H9 (cell line): ENCODE data around the gene POU2F1. TPM values are rescaled to one million over a fixed set of nuclear protein-coding genes. Genes with fewer than 3 reads are reported as not detected.

ENCODE experiments used
- DNase-seq: peaks from one replicate; pipeline ENCODE4 v3.0.0-alpha.2; 2017
- H2AFZ ChIP-seq: one replicate; pipeline ENCODE4 v1.6.1; 2013; ENCODE audit warnings: mild to moderate bottlenecking, low read length, control low read depth, moderate library complexity
- H2AK5ac ChIP-seq: 2 replicates; pipeline ENCODE4 v1.6.1; 2013; ENCODE audit warnings: low read length, control low read depth, mixed read lengths; ENCODE audit not compliant: insufficient read length
- H2BK120ac ChIP-seq: one replicate; pipeline ENCODE4 v1.6.1; 2013; ENCODE audit warnings: low read depth, mild to moderate bottlenecking, low read length, control low read depth, inconsistent platforms; ENCODE audit not compliant: poor library complexity, severe bottlenecking
- H2BK12ac ChIP-seq: 2 replicates; pipeline ENCODE4 v1.6.1; 2013; ENCODE audit warnings: low read length, control low read depth, mixed read lengths, low read depth; ENCODE audit not compliant: insufficient read length
- H2BK15ac ChIP-seq: 2 replicates; pipeline ENCODE4 v1.6.1; 2013; ENCODE audit warnings: low read depth, low read length, control low read depth
- H2BK20ac ChIP-seq: one replicate; pipeline ENCODE4 v1.6.1; 2013; ENCODE audit warnings: low read depth, mild to moderate bottlenecking, low read length, control low read depth, inconsistent platforms; ENCODE audit not compliant: poor library complexity, severe bottlenecking
- H2BK5ac ChIP-seq: 2 replicates; pipeline ENCODE4 v1.6.1; 2013; ENCODE audit warnings: low read length, control low read depth, mixed read lengths; ENCODE audit not compliant: insufficient read length
- H3K14ac ChIP-seq: 2 replicates; pipeline ENCODE4 v1.6.1; 2013; ENCODE audit warnings: low read length, control low read depth; ENCODE audit not compliant: insufficient read depth
- H3K18ac ChIP-seq: 2 replicates; pipeline ENCODE4 v1.6.1; 2013; ENCODE audit warnings: low read depth, mild to moderate bottlenecking, mixed read lengths, low read length, control low read depth; ENCODE audit not compliant: insufficient read length
- H3K23ac ChIP-seq: 2 replicates; pipeline ENCODE4 v1.6.1; 2013; ENCODE audit warnings: low read length, control low read depth, mixed read lengths, low read depth; ENCODE audit not compliant: insufficient read length
- H3K23me2 ChIP-seq: 2 replicates; pipeline ENCODE4 v1.6.1; 2013; ENCODE audit warnings: low read depth, mild to moderate bottlenecking, mixed read lengths, low read length, control low read depth; ENCODE audit not compliant: insufficient read length, poor library complexity, severe bottlenecking
- H3K27ac ChIP-seq: 2 replicates; pipeline ENCODE4 v1.5.1; 2013; ENCODE audit warnings: low read length, control low read depth, mixed read lengths, low read depth; ENCODE audit not compliant: insufficient read length
- H3K27me3 ChIP-seq: 2 replicates; pipeline ENCODE4 v1.6.1; 2013; ENCODE audit warnings: low read length, control low read depth, inconsistent platforms; ENCODE audit not compliant: insufficient read depth
- H3K4ac ChIP-seq: 2 replicates; pipeline ENCODE4 v1.6.1; 2013; ENCODE audit warnings: low read depth, mild to moderate bottlenecking, control low read depth, inconsistent platforms, low read length, moderate library complexity
- H3K4me1 ChIP-seq: 2 replicates; pipeline ENCODE4 v1.6.1; 2013; ENCODE audit warnings: low read length, control low read depth, inconsistent platforms; ENCODE audit not compliant: insufficient read depth
- H3K4me2 ChIP-seq: 2 replicates; pipeline ENCODE4 v1.6.1; 2013; ENCODE audit warnings: low read length, control low read depth, mixed read lengths; ENCODE audit not compliant: insufficient read length, insufficient read depth
- H3K56ac ChIP-seq: 2 replicates; pipeline ENCODE4 v1.6.1; 2013; ENCODE audit warnings: low read depth, mild to moderate bottlenecking, mixed read lengths, low read length, control low read depth; ENCODE audit not compliant: insufficient read length
- H3K79me1 ChIP-seq: 2 replicates; pipeline ENCODE4 v1.6.1; 2013; ENCODE audit warnings: low read depth, mild to moderate bottlenecking, moderate library complexity, low read length, control low read depth, inconsistent platforms; ENCODE audit not compliant: insufficient read depth, poor library complexity, severe bottlenecking
- H3K79me2 ChIP-seq: 2 replicates; pipeline ENCODE4 v1.6.1; 2013; ENCODE audit warnings: low read length, control low read depth, inconsistent platforms; ENCODE audit not compliant: insufficient read depth
- H3K9ac ChIP-seq: 2 replicates; pipeline ENCODE4 v1.6.1; 2013; ENCODE audit warnings: low read length, control low read depth, mixed read lengths; ENCODE audit not compliant: insufficient read length; ENCODE audit errors: extremely low read depth
- H3K9me3 ChIP-seq: one replicate; pipeline ENCODE4 v1.6.1; 2013; ENCODE audit warnings: low read depth, low read length, inconsistent platforms; ENCODE audit not compliant: control insufficient read depth
- H3T11ph ChIP-seq: one replicate; pipeline ENCODE4 v1.6.1; 2013; ENCODE audit warnings: mild to moderate bottlenecking, low read length, control low read depth, inconsistent platforms
- H4K20me1 ChIP-seq: one replicate; pipeline ENCODE4 v1.6.1; 2013; ENCODE audit not compliant: control insufficient read depth, insufficient read length, insufficient read depth
- H4K5ac ChIP-seq: 2 replicates; pipeline ENCODE4 v1.6.1; 2013; ENCODE audit warnings: low read depth, mild to moderate bottlenecking, mixed read lengths, low read length, control low read depth; ENCODE audit not compliant: insufficient read length
- H4K8ac ChIP-seq: replicated peaks from 2 replicates; pipeline ENCODE4 v1.6.1; 2013; ENCODE audit warnings: low read length, control low read depth, mixed read lengths, low read depth; ENCODE audit not compliant: insufficient read length
- H4K91ac ChIP-seq: 2 replicates; pipeline ENCODE4 v1.6.1; 2013; ENCODE audit warnings: low read depth, mild to moderate bottlenecking, moderate library complexity, mixed read lengths, low read length, control low read depth; ENCODE audit not compliant: insufficient read length
- H3K27ac Mint-ChIP-seq, 3 experiments: 2 replicates in 2 of 3; 3 replicates in 1 of 3; pipeline ENCODE4 v1.8.0; 2020 to 2021; ENCODE audit warnings: mixed read lengths in 3 of 3, mild to moderate bottlenecking in 1 of 3, moderate library complexity in 1 of 3
- H3K27me3 Mint-ChIP-seq: 2 replicates; pipeline ENCODE4 v1.8.0; 2021; ENCODE audit warnings: low read depth, mild to moderate bottlenecking, moderate library complexity, mixed read lengths
- H3K36me3 Mint-ChIP-seq, 3 experiments: 2 replicates in 2 of 3; 3 replicates in 1 of 3; pipeline ENCODE4 v1.8.0; 2020 to 2021; ENCODE audit warnings: low read depth in 3 of 3, mixed read lengths in 3 of 3; ENCODE audit not compliant: insufficient read depth in 1 of 3
- H3K4me1 Mint-ChIP-seq, 2 experiments: 2 replicates each; pipeline ENCODE4 v1.8.0; 2020; ENCODE audit warnings: mixed read lengths in 2 of 2
- H3K4me3 Mint-ChIP-seq, 2 experiments: 2 replicates in 1 of 2; 3 replicates in 1 of 2; pipeline ENCODE4 v1.8.0; 2020 to 2021; ENCODE audit warnings: mild to moderate bottlenecking in 2 of 2, mixed read lengths in 2 of 2, moderate library complexity in 1 of 2
- H3K9me3 Mint-ChIP-seq, 2 experiments: 2 replicates in 1 of 2; 3 replicates in 1 of 2; pipeline ENCODE4 v1.8.0; 2020; ENCODE audit warnings: mild to moderate bottlenecking in 2 of 2, mixed read lengths in 2 of 2, moderate library complexity in 1 of 2
- CTCF ChIP-seq: fragments of 200-600 bp; sonication (generic); conservative IDR thresholded peaks from 3 replicates; pipeline ENCODE4 v1.8.0; 2021; ENCODE audit warnings: antibody characterized with exemption, mild to moderate bottlenecking
- WGBS: extraction: QIAGEN DNeasy Blood & Tissue Kit; methylation state at CpG from one replicate; pipeline ENCODE4 v1.1.7; 2013; ENCODE audit warnings: missing lambda C conversion rate, low lambda C conversion rate, mixed read lengths; ENCODE audit not compliant: insufficient read length; ENCODE audit errors: extremely low coverage; 5-methylcytosine and 5-hydroxymethylcytosine counted together
- total RNA-seq: library from RNA; stranded (reverse); gene quantifications from 2 replicates; pipeline ENCODE4 v1.2.1, GENCODE V29; 2021

Gene POU2F1
- total RNA-seq, 1 experiment from 2014 or later: 62.5 TPM

- Histone ChIP-seq H3K23ac (no peak overlapping the region), H3K9me3 (no peaks in the 10 kb centered on the region), H4K20me1 (no peaks in the 10 kb centered on the region), H3K27ac (no peak overlapping the region), H3K18ac (no peak overlapping the region), H3K9ac (no peak overlapping the region), H3K4me1 (no peaks in the 10 kb centered on the region; the same call in 1 of the 2 replicates), H3T11ph (no peak overlapping the region), H3K56ac (no peak overlapping the region), H3K79me2 (no peaks in the 10 kb centered on the region), H3K79me1 (no peaks in the 10 kb centered on the region), H2BK15ac (no peak overlapping the region), H2BK20ac (no peak overlapping the region), H4K5ac (no peak overlapping the region), H4K8ac (no peak overlapping the region), H2AK5ac (no peak overlapping the region), H3K14ac (no peak overlapping the region; the same call in 1 of the 2 replicates), H2BK120ac (no peak overlapping the region), H4K91ac (no peak overlapping the region), H3K4ac (no peak overlapping the region), H2AFZ (no peak overlapping the region), H3K4me2 (no peak overlapping the region), H2BK5ac (no peak overlapping the region), H2BK12ac (no peak overlapping the region), H3K27me3 (peaks cover 8% of the 10 kb centered on the region; the same call in 1 of the 2 replicates), H3K23me2 (peaks cover 8% of the 10 kb centered on the region)
- H3K4me3 Mint-ChIP-seq: no peak overlapping the region; a peak in 1 of 5 replicates
- no CpG with 5 or more reads among the region's 5 CpGs for WGBS
- peaks cover 46% of the 10 kb centered on the region for H3K27me3 Mint-ChIP-seq
- TF ChIP-seq CTCF: no peak
- no peak overlapping the region for H3K27ac Mint-ChIP-seq
- peaks cover 27 to 30% of the 10 kb centered on the region in 2 experiments for H3K4me1 Mint-ChIP-seq
- H3K36me3 Mint-ChIP-seq: no peaks in the 10 kb centered on the region; a peak in 1 of 7 replicates
- no peaks in the 10 kb centered on the region for H3K9me3 Mint-ChIP-seq
- DNase-seq: no peak
Observed at GRCh38 chr1:167456524-167456923, 235.8 kb downstream of the POU2F1 start.
